ENCODE measurements around the gene ARFGEF2. TPM values are rescaled to one million over a fixed set of nuclear protein-coding genes. Genes with fewer than 3 reads are reported as not detected.
"Not testable (repeated sequence)": the region's sequence is repeated elsewhere in the genome, so short reads cannot be mapped to it uniquely, and the experiment has no call there.

ARFGEF2 gene
- 39.1 TPM for total RNA-seq
- long read RNA-seq, partial matches to known transcripts = 2 of 3 reads
- long read RNA-seq, other reads (novel, unspliced or antisense) = 1 of 3 reads

- DNase-seq (ENCODE audit: missing footprints) (peak; percentile 97), ATAC-seq (peak; percentile 95)
- intact Hi-C loops (cut with DNase I) = no loop called here
These were observed at the start of gene ARFGEF2 for GRCh38 chr20:48921168-48921882. ARFGEF2 (plus strand) TSS chr20:48921711; CDS start chr20:48921890, 179 bp downstream.

- DNase-seq (ENCODE audit: missing footprints) = no peak
- no peak for ATAC-seq
- intact Hi-C loops (cut with DNase I) = no loop called here
These were observed 46.1 kb upstream of the ARFGEF2 start for GRCh38 chr20:48875233-48875913.

DNA sequence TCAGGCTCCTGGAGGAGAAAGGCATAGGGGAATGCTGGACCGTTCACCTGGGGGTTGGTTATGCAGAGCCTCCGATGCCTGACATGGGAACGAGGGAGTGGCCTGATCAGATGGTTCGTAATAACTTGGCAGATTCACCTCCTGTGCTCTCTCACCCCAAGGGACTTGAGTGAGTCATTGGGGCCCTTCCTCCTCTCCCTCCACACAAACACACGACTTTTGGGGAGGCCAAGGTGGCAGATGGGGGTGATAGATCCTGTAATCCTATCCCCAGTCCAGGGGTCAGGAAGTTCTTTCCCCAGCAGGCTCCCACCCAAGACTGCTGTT is 45.6 kb upstream of the ARFGEF2 start:
- intact Hi-C loops (cut with DNase I) = no loop called here
- DNase-seq (ENCODE audit: missing footprints) = no peak
- ATAC-seq = no peak

GRCh38 chr20:48877304-48877703 is 44.2 kb upstream of the ARFGEF2 start:
- intact Hi-C loops (cut with DNase I) = no loop called here
- no peak for DNase-seq (ENCODE audit: missing footprints)
- ATAC-seq = no peak

GRCh38 chr20:48878534-48879248 is 42.8 kb upstream of the ARFGEF2 start:
- no peak for ATAC-seq
- no peak for DNase-seq (ENCODE audit: missing footprints)
- intact Hi-C loops (cut with DNase I) = no loop called here

DNA sequence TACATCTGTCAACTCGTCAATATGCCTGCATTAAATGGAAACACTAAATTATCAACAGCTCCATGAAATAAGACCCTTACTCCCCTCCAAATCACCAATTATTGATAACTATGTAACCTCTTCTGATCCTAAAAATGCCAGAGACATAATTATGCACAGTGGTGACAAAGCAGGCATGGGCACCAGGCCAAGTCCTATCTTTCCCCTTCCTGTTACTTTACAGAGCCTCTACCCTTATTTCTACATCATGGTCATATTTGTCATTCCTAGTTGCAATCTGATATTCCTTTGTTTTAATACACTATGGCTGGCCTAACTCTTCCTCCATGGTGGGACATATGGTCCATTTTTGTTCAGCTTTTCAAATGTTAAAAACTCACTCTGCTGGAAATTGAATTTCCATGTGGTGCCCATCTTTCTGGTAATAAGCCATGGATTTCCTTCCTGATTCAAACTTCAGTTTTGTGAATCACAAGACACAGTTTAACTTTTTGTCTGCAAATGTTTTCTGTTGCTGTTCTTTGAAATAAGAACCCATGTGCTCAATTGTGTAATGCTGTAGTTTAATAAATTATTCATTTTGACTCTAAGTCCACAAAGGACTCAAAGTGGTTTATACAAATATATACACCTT is 41.8 kb upstream of the ARFGEF2 start:
- DNase-seq (ENCODE audit: missing footprints) (peak; percentile 77), ATAC-seq (no peak)
- intact Hi-C loops (cut with DNase I) = no loop called here

GRCh38 chr20:48880331-48880730 is 41.2 kb upstream of the ARFGEF2 start:
- intact Hi-C loops (cut with DNase I) = no loop called here
- no peak for DNase-seq (ENCODE audit: missing footprints)
- no peak for ATAC-seq

DNA sequence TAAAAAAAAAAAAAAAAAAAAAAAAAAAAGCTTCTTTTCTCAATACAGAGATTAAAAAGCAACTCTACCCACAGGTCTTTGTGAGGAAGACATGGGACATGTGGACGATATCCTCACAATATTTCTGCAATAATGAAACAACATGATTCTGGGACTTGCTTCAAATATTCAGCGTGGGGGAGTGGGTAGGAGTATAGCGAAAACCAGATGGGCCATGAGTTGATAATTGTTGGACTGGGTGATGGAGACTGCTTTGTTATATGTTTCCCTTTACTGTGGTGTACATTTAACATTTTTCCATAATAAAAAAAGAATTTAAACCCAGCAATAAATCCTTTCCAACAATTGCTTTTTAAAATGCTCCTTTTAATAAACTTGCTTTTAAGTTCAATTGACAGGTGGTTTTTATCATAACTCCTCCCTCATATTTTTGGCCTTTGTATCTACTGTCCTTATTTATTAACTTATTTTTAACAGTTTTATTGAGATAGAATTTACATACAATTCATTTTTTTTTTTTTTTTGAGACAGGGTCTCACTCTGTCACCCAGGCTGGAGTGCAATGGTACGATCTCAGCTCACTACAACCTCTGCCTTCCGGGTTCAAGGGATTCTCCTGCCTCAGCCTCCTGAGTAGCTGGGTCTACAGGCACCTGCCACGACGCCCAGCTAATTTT is 40.4 kb upstream of the ARFGEF2 start:
- ATAC-seq (no peak), DNase-seq (ENCODE audit: missing footprints) (no peak)
- intact Hi-C loops (cut with DNase I) = no loop called here

DNA sequence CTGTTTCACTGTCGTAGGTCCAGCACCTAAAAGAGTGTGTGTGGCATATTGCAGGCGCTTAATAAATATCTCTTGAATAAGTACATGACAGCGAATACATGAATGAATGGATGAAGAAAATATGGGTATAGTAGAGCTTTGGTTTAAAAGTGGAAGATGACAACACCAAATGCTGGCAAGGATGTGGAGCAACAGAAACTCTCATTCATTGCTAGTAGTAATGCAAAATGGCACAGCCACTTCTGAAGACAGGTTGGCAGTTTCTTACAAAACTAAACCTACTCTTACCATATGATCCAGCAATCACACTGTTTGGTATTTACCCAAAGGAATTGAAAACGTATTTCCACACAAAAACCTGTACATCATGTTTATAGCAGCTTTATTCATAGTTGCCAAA is 36.3 kb upstream of the ARFGEF2 start:
- intact Hi-C loops (cut with DNase I) = no loop called here
- no peak for ATAC-seq
- DNase-seq (ENCODE audit: missing footprints) = no peak

DNA sequence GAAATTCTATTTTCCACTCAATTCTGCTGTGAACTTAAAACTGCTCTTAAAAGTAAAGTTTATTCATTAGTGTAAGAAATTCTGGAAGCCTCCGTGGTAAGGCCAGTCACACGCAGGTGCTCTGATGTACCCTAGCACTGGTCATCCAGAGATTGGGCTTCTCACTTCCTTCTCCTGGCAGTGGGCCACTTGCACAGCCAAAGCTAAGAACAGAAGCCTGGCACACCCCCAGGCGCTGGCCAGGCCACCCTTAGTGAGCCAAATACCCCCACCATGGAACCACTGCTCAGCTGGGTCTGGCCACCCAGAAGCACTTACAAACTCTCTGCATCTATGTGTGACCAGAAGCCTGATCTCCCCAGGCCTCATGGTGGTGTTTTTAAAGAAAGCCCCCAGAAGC is 35.3 kb upstream of the ARFGEF2 start:
- DNase-seq (ENCODE audit: missing footprints) (no peak), ATAC-seq (no peak)
- intact Hi-C loops (cut with DNase I) = no loop called here

GRCh38 chr20:48886811-48887210 is 34.7 kb upstream of the ARFGEF2 start:
- intact Hi-C loops (cut with DNase I) = no loop called here
- ATAC-seq = no peak
- DNase-seq (ENCODE audit: missing footprints) = no peak

DNA sequence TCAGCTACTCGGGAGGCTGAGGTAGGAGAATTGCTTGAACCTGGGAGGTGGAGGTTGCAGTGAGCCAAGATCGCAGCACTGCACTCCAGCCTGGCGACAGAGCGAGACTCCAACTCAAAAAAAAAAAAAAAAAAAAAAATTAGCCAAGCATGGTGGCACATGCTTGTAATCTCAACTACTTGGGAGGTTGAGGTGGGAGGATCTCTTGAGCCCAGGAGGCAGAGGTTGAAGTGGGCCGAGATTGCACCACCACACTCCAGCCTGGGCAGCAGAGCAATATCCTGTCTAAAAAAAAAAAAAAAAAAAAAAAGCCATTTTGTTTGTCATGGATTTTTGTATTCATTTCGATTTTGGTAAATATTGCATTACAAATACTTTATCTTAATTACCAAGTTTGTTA is 33.0 kb upstream of the ARFGEF2 start:
- intact Hi-C loops (cut with DNase I); ATAC-seq; DNase-seq (ENCODE audit: missing footprints): not testable (repeated sequence)

DNA sequence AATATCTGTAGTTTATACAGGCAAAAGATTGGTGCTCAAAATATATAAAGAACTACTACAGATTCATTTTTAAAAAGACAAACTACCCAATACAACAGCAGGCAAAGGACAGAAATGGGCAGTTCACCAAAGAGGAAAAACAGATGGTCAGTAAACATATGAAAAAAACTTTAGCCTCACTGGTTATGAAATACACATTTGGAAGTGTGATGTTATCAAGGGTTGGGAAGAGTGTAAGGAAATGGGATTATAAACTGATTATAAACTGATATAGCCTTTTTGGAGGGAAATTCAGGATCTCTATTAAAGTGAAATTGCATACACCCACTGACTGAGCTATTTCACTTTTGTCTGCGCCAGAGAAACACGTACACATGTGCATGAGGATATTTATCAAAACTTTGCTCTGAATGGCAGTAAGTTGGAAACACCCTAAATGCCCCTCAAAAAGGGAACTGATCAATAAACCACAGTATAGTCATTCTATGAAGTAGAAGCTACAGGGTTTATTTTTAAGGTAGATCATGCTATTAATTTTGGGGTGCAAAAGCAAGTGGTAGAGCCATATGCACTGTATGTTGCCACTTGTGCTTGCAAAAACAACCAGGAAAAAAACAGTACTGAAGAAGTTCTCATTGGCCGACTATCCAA is 32.2 kb upstream of the ARFGEF2 start:
- ATAC-seq (no peak), DNase-seq (ENCODE audit: missing footprints) (no peak)
- intact Hi-C loops (cut with DNase I) = no loop called here

DNA sequence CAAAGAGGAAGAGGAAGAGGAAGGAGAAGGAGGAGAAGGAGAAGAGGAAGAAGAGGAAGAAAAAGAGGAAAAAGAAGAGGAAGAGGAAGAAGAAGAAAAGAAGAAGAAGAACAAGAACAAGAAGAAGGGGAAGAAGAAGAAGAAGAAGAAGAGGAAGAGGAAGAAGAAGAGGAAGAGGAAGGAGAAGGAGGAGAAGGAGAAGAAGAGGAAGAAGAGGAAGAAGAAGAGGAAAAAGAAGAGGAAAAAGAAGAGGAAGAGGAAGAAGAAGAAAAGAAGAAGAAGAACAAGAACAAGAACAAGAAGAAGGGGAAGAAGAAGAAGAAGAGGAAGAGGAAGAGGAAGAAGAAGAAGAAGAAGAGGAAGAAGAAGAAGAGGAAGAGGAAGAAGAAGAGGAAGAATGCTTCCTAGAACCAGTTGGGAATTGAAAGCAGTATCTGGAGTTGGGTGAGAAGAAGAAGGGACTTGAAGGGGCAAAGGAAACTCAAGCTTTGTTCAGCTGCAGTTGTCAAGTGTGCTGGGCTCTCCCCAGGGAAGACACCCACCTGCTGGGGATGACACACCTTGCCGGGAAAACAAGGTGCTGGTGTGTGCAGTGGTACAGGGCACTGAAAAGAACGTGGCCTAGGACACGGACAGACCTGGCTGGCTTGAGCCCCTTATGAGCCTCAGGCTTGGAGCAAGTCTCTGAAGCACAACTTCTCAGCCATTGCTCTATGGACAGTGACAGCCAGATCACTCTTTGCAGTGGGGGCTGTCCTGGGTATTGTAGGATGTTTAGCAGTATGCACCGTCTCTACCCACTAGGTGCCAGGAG is 30.1 kb upstream of the ARFGEF2 start:
- DNase-seq (ENCODE audit: missing footprints) (no peak), ATAC-seq (no peak)
- intact Hi-C loops (cut with DNase I) = loop anchor here (10.0 kb wide), 1 partner anchor 57 kb away; no protein-coding TSS in a partner anchor

GRCh38 chr20:48892049-48892470 is 29.5 kb upstream of the ARFGEF2 start:
- intact Hi-C loops (cut with DNase I) = loop anchor here (10.0 kb wide), 1 partner anchor 57 kb away; no protein-coding TSS in a partner anchor
- DNase-seq (ENCODE audit: missing footprints) (no peak), ATAC-seq (no peak)

- intact Hi-C loops (cut with DNase I) = loop anchor here (10.0 kb wide), 1 partner anchor 58 kb away; no protein-coding TSS in a partner anchor
- ATAC-seq (no peak), DNase-seq (ENCODE audit: missing footprints) (no peak)
These were observed 28.6 kb upstream of the ARFGEF2 start for GRCh38 chr20:48892891-48893290.

GRCh38 chr20:48893374-48893773 is 28.1 kb upstream of the ARFGEF2 start:
- ATAC-seq = no peak
- intact Hi-C loops (cut with DNase I) = loop anchor here (10.0 kb wide), 1 partner anchor 59 kb away; no protein-coding TSS in a partner anchor
- DNase-seq (ENCODE audit: missing footprints) = no peak

Data from Right ventricle myocardium inferior (tissue), 1 donor.